A673 (cell line): ENCODE measurements around the gene ISCA2. TPM values are rescaled to one million over a fixed set of nuclear protein-coding genes. Genes with fewer than 3 reads are reported as not detected.

Source experiments
- BruUV-seq: library from RNA; stranded (reverse); fragments of 400-500 nt; replicated peaks from 2 replicates; lab custom pipeline; 2021; lab: Mats Ljungman, UMichigan
- CTCF ChIA-PET: fragments of 300-600 bp; sonication (Branson Sonifier 250); formaldehyde crosslinking; loops from one replicate; lab custom pipeline; 2022; ENCODE audit warnings: antibody characterized with exemption; lab: Charles Lee
- POLR2A ChIA-PET: fragments of 300-600 bp; sonication (Branson Sonifier 250); formaldehyde crosslinking; loops from one replicate; lab custom pipeline; 2022; ENCODE audit warnings: antibody characterized with exemption; ENCODE audit not compliant: low non-redundant PET; lab: Charles Lee
- DNase-seq: peaks from one replicate; pipeline ENCODE4 v3.0.0-alpha.2; 2015; ENCODE audit warnings: low spot score
- H3K27ac ChIP-seq: fragments of 200-600 bp; sonication (generic); 2 replicates; pipeline ENCODE4 v1.5.1; 2016; ENCODE audit warnings: mixed run types, low read depth, mild to moderate bottlenecking, mixed read lengths, antibody characterized with exemption, low read length; ENCODE audit not compliant: poor library complexity, severe bottlenecking
- H3K27me3 ChIP-seq: fragments of 200-600 bp; sonication (generic); replicated peaks from 2 replicates; pipeline ENCODE4 v1.6.1; 2017; ENCODE audit warnings: mixed run types, low read depth, mild to moderate bottlenecking, mixed read lengths, antibody characterized with exemption, low read length; ENCODE audit not compliant: insufficient read depth, poor library complexity
- H3K36me3 ChIP-seq: fragments of 200-600 bp; sonication (generic); 2 replicates; pipeline ENCODE4 v1.6.1; 2016; ENCODE audit warnings: mixed run types, mild to moderate bottlenecking, mixed read lengths, antibody characterized with exemption, low read length; ENCODE audit not compliant: insufficient read depth, poor library complexity, severe bottlenecking
- H3K4me1 ChIP-seq: fragments of 200-600 bp; sonication (generic); 2 replicates; pipeline ENCODE4 v1.6.1; 2017; ENCODE audit warnings: mixed run types, mild to moderate bottlenecking, mixed read lengths, antibody characterized with exemption, low read length; ENCODE audit not compliant: insufficient read depth, poor library complexity, severe bottlenecking
- H3K4me3 ChIP-seq: fragments of 200-600 bp; sonication (generic); 2 replicates; pipeline ENCODE4 v1.5.1; 2016; ENCODE audit warnings: low read depth, mixed run types, mild to moderate bottlenecking, mixed read lengths, low read length; ENCODE audit not compliant: poor library complexity, severe bottlenecking
- H3K9me3 ChIP-seq: fragments of 200-600 bp; sonication (generic); 2 replicates; pipeline ENCODE4 v1.6.1; 2016; ENCODE audit warnings: mixed run types, low read depth, mild to moderate bottlenecking, mixed read lengths, antibody characterized with exemption, low read length; ENCODE audit not compliant: poor library complexity, severe bottlenecking
- CTCF ChIP-seq: fragments of 300-800, 200-600 bp; sonication (generic); conservative IDR thresholded peaks from 2 replicates; pipeline ENCODE4 v1.5.1; 2017; ENCODE audit warnings: low read depth, mild to moderate bottlenecking, antibody characterized with exemption, low read length, moderate library complexity, mixed read lengths
- EZH2 ChIP-seq: fragments of 200-600 bp; sonication (generic); IDR thresholded peaks from 2 replicates; pipeline ENCODE4 v1.6.1; 2017; ENCODE audit warnings: borderline replicate concordance, low read depth, mild to moderate bottlenecking, mixed read lengths, antibody characterized with exemption, low read length; ENCODE audit not compliant: poor library complexity, severe bottlenecking
- intact Hi-C: fragments of 100-400 bp; cut with micrococcal nuclease; formaldehyde crosslinking; loops from one replicate; pipeline ENCODE4 v1.10.0; 2022; ENCODE audit not compliant: unreplicated experiment
- total RNA-seq: library from RNA; stranded (reverse); gene quantifications from 2 replicates; pipeline ENCODE4 v1.2.3, GENCODE V29; 2021

ISCA2 gene
- total RNA-seq, 1 experiment from 2014 or later: 25.5 TPM

- no peaks in the 10 kb centered on the region for H3K9me3 ChIP-seq
- no peaks in the 10 kb centered on the region for H3K4me1 ChIP-seq
- intact Hi-C loops: no loop called here
- TF ChIP-seq EZH2: no peak
- no peak for TF ChIP-seq CTCF
- ChIA-PET POLR2A (no interaction called here), CTCF (no interaction called here)
- no peak overlapping the region for H3K4me3 ChIP-seq
- H3K36me3 ChIP-seq: no peaks in the 10 kb centered on the region
- no peak overlapping the region for H3K27ac ChIP-seq
- H3K27me3 ChIP-seq: no peaks in the 10 kb centered on the region
- no TSS peak for BruUV-seq
- DNase-seq: no peak
Measured at GRCh38 chr14:74546416-74546815, 52.9 kb downstream of the ISCA2 start.

Other genes with a start within 250 kb of the ISCA2 start
- 46.7 and 55.7 TPM in 2 replicates for gene ABCD4, start 190.8 kb upstream of the ISCA2 start, total RNA-seq
- not detected in 2 replicates for gene VRTN, start 145.3 kb upstream of the ISCA2 start, total RNA-seq
- gene SYNDIG1L, start 67.6 kb upstream of the ISCA2 start, total RNA-seq: not detected in 2 replicates
- gene NPC2, start 460 bp upstream of the ISCA2 start, total RNA-seq: 55.1 and 68.8 TPM in 2 replicates
- 0.26 and 0.57 TPM in 2 replicates for gene LTBP2, start 118.5 kb downstream of the ISCA2 start, total RNA-seq
- 48.7 and 52.1 TPM in 2 replicates for gene AREL1, start 219.3 kb downstream of the ISCA2 start, total RNA-seq
- 73.1 and 74.2 TPM in 2 replicates for gene FCF1, start 219.4 kb downstream of the ISCA2 start, total RNA-seq